ENCODE results near the gene PLCB1.

GRCh38 chr20:8139899-8140298 lies 7.8 kb downstream of the PLCB1 start:
- no peak for TF ChIP-seq TAF1 (IDR thresholded peaks at IDR 0.05; ENCODE audit: borderline replicate concordance, insufficient read depth, low read length)
- no peak for TF ChIP-seq POLR2AphosphoS5 (IDR thresholded peaks at IDR 0.05; ENCODE audit: low read depth, low read length)
- TF ChIP-seq REST (IDR thresholded peaks at IDR 0.05; ENCODE audit: insufficient read depth in 1 of 2, low read depth in 2 of 2, low read length in 2 of 2) = no peak
